ENCODE data around the gene ATP2C2. TPM values are rescaled to one million over a fixed set of nuclear protein-coding genes. Genes with fewer than 3 reads are reported as not detected.
A peak's percentile ranks its signal among the peaks of the same experiment; 100 is the strongest.
"Not testable (repeated sequence)": the region's sequence is repeated elsewhere in the genome, so short reads cannot be mapped to it uniquely, and the experiment has no call there.

Gene ATP2C2
- polyA plus RNA-seq, 4 donors, result 4.0 to 45.7 (median 15.6) TPM

GRCh38 chr16:84403435-84403834 is 35.1 kb downstream of the ATP2C2 start:
- 94 to 96% (median 95%) methylated on average over 5 of the region's 5 CpGs for WGBS, 3 donors
- H3K4me3 ChIP-seq (ENCODE audit: low read depth in 1 of 3, low read length in 3 of 3); H3K27me3 ChIP-seq (ENCODE audit: control insufficient read depth in 3 of 3, insufficient read depth in 3 of 3, low read length in 3 of 3); H3K27ac ChIP-seq (ENCODE audit: low read depth in 1 of 3, low read length in 2 of 3); H3K9me3 ChIP-seq (ENCODE audit: control insufficient read depth in 2 of 2, insufficient read depth in 1 of 2, low read depth in 1 of 2, low read length in 1 of 2); FAIRE-seq; H3K4me1 ChIP-seq (ENCODE audit: control insufficient read depth in 3 of 3, insufficient read depth in 2 of 3, low read depth in 1 of 3, low read length in 2 of 3); DNase-seq: not testable (repeated sequence)
- H3K36me3 ChIP-seq (ENCODE audit: control insufficient read depth in 3 of 3, insufficient read depth in 2 of 3, low read depth in 1 of 3, low read length in 3 of 3), result peaks cover 0 to 33% (median 2%) of the 10 kb centered on the region in 3 donors

GRCh38 chr16:84404324-84404723 is 36.0 kb downstream of the ATP2C2 start:
- Histone ChIP-seq H3K27me3 (ENCODE audit: control insufficient read depth in 3 of 3, insufficient read depth in 3 of 3, low read length in 3 of 3) (no peaks in the 10 kb centered on the region), H3K9me3 (ENCODE audit: control insufficient read depth in 2 of 2, insufficient read depth in 1 of 2, low read depth in 1 of 2, low read length in 1 of 2) (no peaks in the 10 kb centered on the region), H3K4me1 (ENCODE audit: control insufficient read depth in 3 of 3, insufficient read depth in 2 of 3, low read depth in 1 of 3, low read length in 2 of 3) (no peaks in the 10 kb centered on the region), H3K27ac (ENCODE audit: low read depth in 1 of 3, low read length in 2 of 3) (no peak overlapping the region), H3K36me3 (ENCODE audit: control insufficient read depth in 3 of 3, insufficient read depth in 2 of 3, low read depth in 1 of 3, low read length in 3 of 3) (peaks cover 0 to 34% (median 2%) of the 10 kb centered on the region in 3 donors), H3K4me3 (ENCODE audit: low read depth in 1 of 3, low read length in 3 of 3) (no peak overlapping the region)
- DNase-seq (no peak), FAIRE-seq (no peak)
- 89 to 96% (median 92%) methylated on average over 3 of the region's 3 CpGs for WGBS, 3 donors

- H3K4me3 ChIP-seq (ENCODE audit: low read depth in 1 of 3, low read length in 3 of 3), result no peak overlapping the region
- peaks cover 0 to 38% (median 2%) of the 10 kb centered on the region in 3 donors for H3K36me3 ChIP-seq (ENCODE audit: control insufficient read depth in 3 of 3, insufficient read depth in 2 of 3, low read depth in 1 of 3, low read length in 3 of 3)
- DNase-seq (no peak), FAIRE-seq (no peak)
- WGBS, 3 donors, result 87 to 92% (median 89%) methylated on average over 19 of the region's 19 CpGs
- H3K27ac ChIP-seq (ENCODE audit: low read depth in 1 of 3, low read length in 2 of 3), result no peak overlapping the region
- no peaks in the 10 kb centered on the region for H3K27me3 ChIP-seq (ENCODE audit: control insufficient read depth in 3 of 3, insufficient read depth in 3 of 3, low read length in 3 of 3)
- no peaks in the 10 kb centered on the region for H3K9me3 ChIP-seq (ENCODE audit: control insufficient read depth in 2 of 2, insufficient read depth in 1 of 2, low read depth in 1 of 2, low read length in 1 of 2)
- no peaks in the 10 kb centered on the region for H3K4me1 ChIP-seq (ENCODE audit: control insufficient read depth in 3 of 3, insufficient read depth in 2 of 3, low read depth in 1 of 3, low read length in 2 of 3)
These were observed 36.8 kb downstream of the ATP2C2 start for GRCh38 chr16:84404936-84405639.

GRCh38 chr16:84406006-84406963 is 37.9 kb downstream of the ATP2C2 start:
- FAIRE-seq (no peak), DNase-seq (no peak)
- 84 to 90% (median 86%) methylated on average over 16 of the region's 16 CpGs for WGBS, 3 donors
- Histone ChIP-seq H3K27ac (ENCODE audit: low read depth in 1 of 3, low read length in 2 of 3) (no peak overlapping the region), H3K36me3 (ENCODE audit: control insufficient read depth in 3 of 3, insufficient read depth in 2 of 3, low read depth in 1 of 3, low read length in 3 of 3) (peaks cover 0 to 43% (median 2%) of the 10 kb centered on the region in 3 donors), H3K4me3 (ENCODE audit: low read depth in 1 of 3, low read length in 3 of 3) (no peak overlapping the region), H3K9me3 (ENCODE audit: control insufficient read depth in 2 of 2, insufficient read depth in 1 of 2, low read depth in 1 of 2, low read length in 1 of 2) (no peaks in the 10 kb centered on the region), H3K4me1 (ENCODE audit: control insufficient read depth in 3 of 3, insufficient read depth in 2 of 3, low read depth in 1 of 3, low read length in 2 of 3) (no peaks in the 10 kb centered on the region), H3K27me3 (ENCODE audit: control insufficient read depth in 3 of 3, insufficient read depth in 3 of 3, low read length in 3 of 3) (no peaks in the 10 kb centered on the region)

- DNase-seq (peak in 1 of 2 donors; percentile 12), FAIRE-seq (no peak)
- 80 to 84% (median 83%) methylated on average over 9 of the region's 9 CpGs for WGBS, 3 donors
- Histone ChIP-seq H3K9me3 (ENCODE audit: control insufficient read depth in 2 of 2, insufficient read depth in 1 of 2, low read depth in 1 of 2, low read length in 1 of 2) (no peaks in the 10 kb centered on the region), H3K4me1 (ENCODE audit: control insufficient read depth in 3 of 3, insufficient read depth in 2 of 3, low read depth in 1 of 3, low read length in 2 of 3) (no peaks in the 10 kb centered on the region), H3K36me3 (ENCODE audit: control insufficient read depth in 3 of 3, insufficient read depth in 2 of 3, low read depth in 1 of 3, low read length in 3 of 3) (peaks cover 0 to 43% (median 2%) of the 10 kb centered on the region in 3 donors), H3K4me3 (ENCODE audit: low read depth in 1 of 3, low read length in 3 of 3) (no peak overlapping the region), H3K27ac (ENCODE audit: low read depth in 1 of 3, low read length in 2 of 3) (no peak overlapping the region), H3K27me3 (ENCODE audit: control insufficient read depth in 3 of 3, insufficient read depth in 3 of 3, low read length in 3 of 3) (no peaks in the 10 kb centered on the region)
These were observed 39.4 kb downstream of the ATP2C2 start for GRCh38 chr16:84407588-84408313.

- FAIRE-seq (no peak), DNase-seq (no peak)
- WGBS, 3 donors, result 77 to 90% (median 82%) methylated on average over 10 of the region's 10 CpGs
These were observed 40.0 kb downstream of the ATP2C2 start for GRCh38 chr16:84408314-84408690.

GRCh38 chr16:84408856-84409255 is 40.5 kb downstream of the ATP2C2 start:
- DNase-seq (no peak), FAIRE-seq (no peak)
- Histone ChIP-seq H3K9me3 (ENCODE audit: control insufficient read depth in 2 of 2, insufficient read depth in 1 of 2, low read depth in 1 of 2, low read length in 1 of 2) (no peaks in the 10 kb centered on the region), H3K4me1 (ENCODE audit: control insufficient read depth in 3 of 3, insufficient read depth in 2 of 3, low read depth in 1 of 3, low read length in 2 of 3) (no peaks in the 10 kb centered on the region), H3K27me3 (ENCODE audit: control insufficient read depth in 3 of 3, insufficient read depth in 3 of 3, low read length in 3 of 3) (no peaks in the 10 kb centered on the region), H3K27ac (ENCODE audit: low read depth in 1 of 3, low read length in 2 of 3) (no peak overlapping the region), H3K36me3 (ENCODE audit: control insufficient read depth in 3 of 3, insufficient read depth in 2 of 3, low read depth in 1 of 3, low read length in 3 of 3) (peaks cover 0 to 44% (median 2%) of the 10 kb centered on the region in 3 donors), H3K4me3 (ENCODE audit: low read depth in 1 of 3, low read length in 3 of 3) (no peak overlapping the region)
- 60 to 89% (median 65%) methylated on average over 2 of the region's 2 CpGs for WGBS, 3 donors

More at GRCh38 chr16:84408314-84408690, 40.0 kb downstream of the ATP2C2 start:
- H3K36me3 ChIP-seq (ENCODE audit: control insufficient read depth in 3 of 3, insufficient read depth in 2 of 3, low read depth in 1 of 3, low read length in 3 of 3), result peaks cover 0 to 43% (median 2%) of the 10 kb centered on the region in 3 donors
- H3K27ac ChIP-seq (ENCODE audit: low read depth in 1 of 3, low read length in 2 of 3), result no peak overlapping the region
- no peaks in the 10 kb centered on the region for H3K4me1 ChIP-seq (ENCODE audit: control insufficient read depth in 3 of 3, insufficient read depth in 2 of 3, low read depth in 1 of 3, low read length in 2 of 3)
- H3K27me3 ChIP-seq (ENCODE audit: control insufficient read depth in 3 of 3, insufficient read depth in 3 of 3, low read length in 3 of 3), result no peaks in the 10 kb centered on the region
- no peak overlapping the region for H3K4me3 ChIP-seq (ENCODE audit: low read depth in 1 of 3, low read length in 3 of 3)
- no peaks in the 10 kb centered on the region for H3K9me3 ChIP-seq (ENCODE audit: control insufficient read depth in 2 of 2, insufficient read depth in 1 of 2, low read depth in 1 of 2, low read length in 1 of 2)

Data from small intestine (tissue), 7 donors.